Astrocyte (in vitro differentiated cells and primary cell): ENCODE data around the gene LTBP2.

ENCODE experiments used
- CTCF ChIP-seq: IDR thresholded peaks from 2 replicates; pipeline ENCODE4 v1.5.1; 2011; ENCODE audit warnings: low read depth, mild to moderate bottlenecking, inconsistent platforms, low read length, moderate library complexity; ENCODE audit not compliant: insufficient read depth
- EZH2 ChIP-seq: IDR thresholded peaks from 2 replicates; pipeline ENCODE4 v1.6.1; 2012; ENCODE audit warnings: mild to moderate bottlenecking, low read length, inconsistent platforms; ENCODE audit not compliant: insufficient read depth

GRCh38 chr14:74524076-74524811 is 87.8 kb downstream of the LTBP2 start:
- no peak for TF ChIP-seq CTCF
- no peak for TF ChIP-seq EZH2
